Esophagus muscularis mucosa (tissue), 4 donors: ENCODE results near the gene NOX4.

Experiments used
- EP300 ChIP-seq: sonication (generic); formaldehyde crosslinking; IDR thresholded peaks from one replicate; pipeline ENCODE4 v1.6.1; 2017; ENCODE audit warnings: antibody characterized with exemption
- POLR2A ChIP-seq: fragments of 450-650 bp; IDR thresholded peaks from one replicate; pipeline ENCODE4 v1.6.1; 2017; ENCODE audit warnings: antibody characterized with exemption, moderate library complexity, mild to moderate bottlenecking, low read depth
- POLR2AphosphoS5 ChIP-seq, 2 donors: sonication (generic); formaldehyde crosslinking; IDR thresholded peaks; one replicate each; pipeline ENCODE4 v1.6.1; 2017; ENCODE audit warnings: antibody characterized with exemption in 2 of 2
- TF ChIP-seq, protein P1 (sequence below), 3 experiments: fragments of 200-600 bp in 2 of 3; fragments of 450-650 bp in 1 of 3; sonication (generic) in 2 of 3; IDR thresholded peaks; one replicate each; pipeline ENCODE4 v1.5.1; 2017 to 2019; ENCODE audit warnings: antibody characterized with exemption in 3 of 3, mild to moderate bottlenecking in 2 of 3, moderate library complexity in 1 of 3

DNA sequence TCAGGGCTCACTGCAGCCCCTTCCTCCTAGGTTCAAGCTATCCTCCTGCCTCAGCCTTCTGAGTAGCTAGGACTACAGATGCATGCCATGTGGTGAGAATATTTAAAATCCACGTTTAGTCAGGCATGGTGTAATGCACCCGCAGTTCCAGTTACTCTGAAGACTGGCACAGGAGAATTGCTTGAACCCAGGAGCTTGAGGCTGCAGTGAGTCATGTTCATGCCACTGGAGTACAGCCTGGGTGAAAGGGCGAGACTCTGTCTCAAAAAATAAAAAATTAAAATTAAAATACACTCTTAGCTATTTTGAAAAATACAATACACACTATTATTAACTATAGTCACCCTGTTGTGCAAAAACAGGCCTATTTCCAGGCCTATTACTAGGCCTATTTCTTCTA is 38.4 kb downstream of the NOX4 start:
- TF ChIP-seq, protein P1, sequence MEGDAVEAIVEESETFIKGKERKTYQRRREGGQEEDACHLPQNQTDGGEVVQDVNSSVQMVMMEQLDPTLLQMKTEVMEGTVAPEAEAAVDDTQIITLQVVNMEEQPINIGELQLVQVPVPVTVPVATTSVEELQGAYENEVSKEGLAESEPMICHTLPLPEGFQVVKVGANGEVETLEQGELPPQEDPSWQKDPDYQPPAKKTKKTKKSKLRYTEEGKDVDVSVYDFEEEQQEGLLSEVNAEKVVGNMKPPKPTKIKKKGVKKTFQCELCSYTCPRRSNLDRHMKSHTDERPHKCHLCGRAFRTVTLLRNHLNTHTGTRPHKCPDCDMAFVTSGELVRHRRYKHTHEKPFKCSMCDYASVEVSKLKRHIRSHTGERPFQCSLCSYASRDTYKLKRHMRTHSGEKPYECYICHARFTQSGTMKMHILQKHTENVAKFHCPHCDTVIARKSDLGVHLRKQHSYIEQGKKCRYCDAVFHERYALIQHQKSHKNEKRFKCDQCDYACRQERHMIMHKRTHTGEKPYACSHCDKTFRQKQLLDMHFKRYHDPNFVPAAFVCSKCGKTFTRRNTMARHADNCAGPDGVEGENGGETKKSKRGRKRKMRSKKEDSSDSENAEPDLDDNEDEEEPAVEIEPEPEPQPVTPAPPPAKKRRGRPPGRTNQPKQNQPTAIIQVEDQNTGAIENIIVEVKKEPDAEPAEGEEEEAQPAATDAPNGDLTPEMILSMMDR (IDR thresholded peaks at IDR 0.05): no peak
- TF ChIP-seq POLR2AphosphoS5 (IDR thresholded peaks at IDR 0.05) (no peak), POLR2A (no peak), EP300 (no peak)
